GM12878 (cell line): ENCODE data around the gene TMEM47. TPM values are rescaled to one million over a fixed set of nuclear protein-coding genes. Genes with fewer than 3 reads are reported as not detected.

Experiments
- ATAC-seq: fragments of 200-7000 bp; cut with Tn5 transposase; 3 replicates; pipeline ENCODE4 v1.9.1; 2020; ENCODE audit warnings: mild to moderate bottlenecking, moderate library complexity
- BruUV-seq: library from RNA; stranded (reverse); fragments of 400-500 nt; replicated peaks from 2 replicates; lab custom pipeline; 2021; lab: Mats Ljungman, UMichigan
- CTCF ChIA-PET: fragments of 300-600 bp; sonication (Branson Sonifier 250); formaldehyde crosslinking; extraction: SDS; loops from one replicate; lab custom pipeline; 2021; ENCODE audit warnings: inconsistent platforms; lab: Yijun Ruan, JAX
- POLR2A ChIA-PET: fragments of 350-600 bp; formaldehyde crosslinking; extraction: SDS; loops from one replicate; lab custom pipeline; 2021; ENCODE audit warnings: inconsistent platforms; lab: Charles Lee
- RAD21 ChIA-PET: fragments of 300-600 bp; sonication (Branson Sonifier 250); formaldehyde crosslinking; loops from one replicate; lab custom pipeline; 2023; ENCODE audit warnings: antibody characterized with exemption; ENCODE audit not compliant: unreplicated experiment; lab: Charles Lee
- SMC1A ChIA-PET: fragments of 300-600 bp; sonication (Branson Sonifier 250); formaldehyde crosslinking; loops from one replicate; lab custom pipeline; 2023; ENCODE audit not compliant: unreplicated experiment, uncharacterized antibody; lab: Charles Lee
- DNase-seq: peaks from one replicate; pipeline ENCODE4 v3.0.0-alpha.2; 2011; ENCODE audit warnings: low read depth, low spot score
- FAIRE-seq: peaks from 3 replicates; lab custom pipeline; 2011; peaks lifted over from hg19 to GRCh38; lab: Jason Lieb, UNC
- H2AFZ ChIP-seq: 2 replicates; pipeline ENCODE4 v1.6.0; 2011; ENCODE audit warnings: low read depth, low read length, control low read depth; ENCODE audit not compliant: control insufficient read depth
- H3K27ac ChIP-seq: 2 replicates; pipeline ENCODE4 v1.5.1; 2011; ENCODE audit warnings: control low read depth; ENCODE audit not compliant: control insufficient read depth, insufficient read depth
- H3K27me3 ChIP-seq, 2 experiments: replicated peaks in 1 of 2; 2 replicates each; pipeline versions ENCODE4 v1.6.0 to v1.6.1; 2011; ENCODE audit warnings: low read length in 1 of 2; ENCODE audit not compliant: control insufficient read depth in 2 of 2, insufficient read depth in 2 of 2
- H3K36me3 ChIP-seq, 2 experiments: 2 replicates each; pipeline ENCODE4 v1.5.1; 2011; ENCODE audit warnings: low read length in 1 of 2; ENCODE audit not compliant: control insufficient read depth in 2 of 2, insufficient read depth in 2 of 2
- H3K4me1 ChIP-seq: 2 replicates; pipeline ENCODE4 v1.6.1; 2011; ENCODE audit warnings: mild to moderate bottlenecking, low read length, moderate library complexity, mixed read lengths; ENCODE audit not compliant: control insufficient read depth, insufficient read depth
- H3K4me2 ChIP-seq: 2 replicates; pipeline ENCODE4 v1.6.0; 2011; ENCODE audit warnings: control low read depth; ENCODE audit not compliant: control insufficient read depth, insufficient read depth
- H3K4me3 ChIP-seq: fragments of 200-600 bp; sonication (generic); 2 replicates; pipeline ENCODE4 v1.5.1; 2016
- H3K79me2 ChIP-seq: 2 replicates; pipeline ENCODE4 v1.6.0; 2011; ENCODE audit warnings: low read length; ENCODE audit not compliant: control insufficient read depth, insufficient read depth
- H3K9ac ChIP-seq: 2 replicates; pipeline ENCODE4 v1.8.0; 2011; ENCODE audit warnings: low read length, control low read depth, mixed read lengths; ENCODE audit not compliant: control insufficient read depth, insufficient read depth
- H3K9me3 ChIP-seq: replicated peaks from 3 replicates; pipeline ENCODE4 v1.5.1; 2011; ENCODE audit warnings: mild to moderate bottlenecking, low read length; ENCODE audit not compliant: control insufficient read depth, insufficient read depth
- H4K20me1 ChIP-seq: 2 replicates; pipeline ENCODE4 v1.6.0; 2011; ENCODE audit not compliant: control insufficient read depth, insufficient read depth
- CREM ChIP-seq: IDR thresholded peaks from 2 replicates; pipeline ENCODE4 v1.6.1; 2014; ENCODE audit warnings: antibody characterized with exemption, low read depth
- EED ChIP-seq: sonication (generic); IDR thresholded peaks from 2 replicates; pipeline ENCODE4 v1.6.1; 2016; ENCODE audit warnings: antibody characterized with exemption, low read depth
- MTA2 ChIP-seq: fragments of 450-650 bp; IDR thresholded peaks from 2 replicates; pipeline ENCODE4 v1.6.1; 2016; ENCODE audit warnings: low read depth, mild to moderate bottlenecking, moderate library complexity
- POLR2AphosphoS2 ChIP-seq: IDR thresholded peaks from 2 replicates; pipeline ENCODE4 v1.6.1; 2011; ENCODE audit warnings: low read depth, mild to moderate bottlenecking, low read length, improper control_type of control experiment, moderate library complexity
- RB1 ChIP-seq: fragments of 450-650 bp; formaldehyde crosslinking; IDR thresholded peaks from 2 replicates; pipeline ENCODE4 v1.6.1; 2017; ENCODE audit warnings: mild to moderate bottlenecking, borderline replicate concordance
- SMC3 ChIP-seq: IDR thresholded peaks from 2 replicates; pipeline ENCODE4 v1.6.1; 2011; ENCODE audit warnings: low read length, improper control_type of control experiment, borderline replicate concordance
- SREBF2 ChIP-seq: IDR thresholded peaks from 2 replicates; pipeline ENCODE4 v1.6.1; 2012; ENCODE audit warnings: mild to moderate bottlenecking, low read length
- ZNF207 ChIP-seq: fragments of 450-650 bp; IDR thresholded peaks from 2 replicates; pipeline ENCODE4 v1.6.1; 2014; ENCODE audit warnings: antibody characterized with exemption, mild to moderate bottlenecking, borderline replicate concordance
- ZNF384 ChIP-seq: IDR thresholded peaks from 2 replicates; pipeline ENCODE4 v1.6.1; 2012; ENCODE audit warnings: low read depth, mild to moderate bottlenecking, low read length, improper control_type of control experiment, borderline replicate concordance
- ZNF622 ChIP-seq: fragments of 450-650 bp; IDR thresholded peaks from 2 replicates; pipeline ENCODE4 v1.6.1; 2017; ENCODE audit warnings: mild to moderate bottlenecking, inconsistent platforms
- ZZZ3 ChIP-seq: IDR thresholded peaks from 2 replicates; pipeline ENCODE4 v1.6.1; 2011; ENCODE audit warnings: low read depth; ENCODE audit not compliant: control insufficient read depth, insufficient read length
- WGBS: methylation state at CpG from one replicate; pipeline ENCODE4 v1.1.6; 2016; ENCODE audit warnings: low lambda C conversion rate; ENCODE audit not compliant: insufficient replicate concordance, insufficient coverage; ENCODE audit errors: missing lambda C conversion rate; 5-methylcytosine and 5-hydroxymethylcytosine counted together
- in situ Hi-C: fragments of 300-500 bp; cut with MboI; formaldehyde crosslinking; loops from 9 replicates; pipeline ENCODE4 v1.14.3; 2018; ENCODE audit warnings: mixed read lengths
- intact Hi-C: fragments of 100-400 bp; cut with micrococcal nuclease; formaldehyde crosslinking; loops from one replicate; pipeline ENCODE4 v1.14.2; 2022; ENCODE audit not compliant: unreplicated experiment
- polyA plus RNA-seq, 11 experiments: library from polyadenylated mRNA; depleted of rRNA in 4 of 11; unstranded in 6 of 11; stranded (reverse) in 5 of 11; fragments of >200 nt; fragmentation: Nextera tagmentation in 4 of 11; fragmentation: Illumina TruSeq in 1 of 11; extraction: Ambion mirVana in 4 of 11; extraction: Trizol in 1 of 11; gene quantifications; 1 replicate in 1 of 11; 2 replicates in 10 of 11; pipeline versions ENCODE4 v1.2.1 to v1.2.3, GENCODE V29; 2011 to 2016; ENCODE audit warnings: inconsistent platforms in 2 of 11, missing spikeins in 2 of 11, low read depth in 1 of 11
- total RNA-seq, 4 experiments: library from RNA; depleted of rRNA in 3 of 4; stranded (reverse); fragments of >200 nt in 3 of 4; fragmentation: Illumina TruSeq in 1 of 4; extraction: Trizol in 1 of 4; gene quantifications; 2 replicates each; pipeline versions ENCODE4 v1.2.1 to v1.2.3, GENCODE V29; 2013 to 2021
- TF ChIP-seq, protein P1 (sequence below): IDR thresholded peaks from 2 replicates; pipeline ENCODE4 v1.6.1; 2012; ENCODE audit warnings: low read depth, low read length, improper control_type of control experiment
- TF ChIP-seq, protein P2 (sequence below): IDR thresholded peaks from 2 replicates; pipeline ENCODE4 v1.6.1; 2011; ENCODE audit warnings: borderline replicate concordance, low read depth, mild to moderate bottlenecking, moderate library complexity, mixed read lengths, low read length; ENCODE audit not compliant: insufficient read depth; ENCODE audit errors: extremely low read length
- TF ChIP-seq, protein P3 (sequence below), 3 experiments: IDR thresholded peaks in 2 of 3; conservative IDR thresholded peaks in 1 of 3; 2 replicates each; pipeline ENCODE4 v1.5.1; 2011; ENCODE audit warnings: low read depth in 3 of 3, low read length in 3 of 3, mild to moderate bottlenecking in 3 of 3, control low read depth in 2 of 3, moderate library complexity in 2 of 3, inconsistent platforms in 1 of 3, mixed read lengths in 1 of 3; ENCODE audit not compliant: control insufficient read depth in 2 of 3, insufficient read depth in 1 of 3; ENCODE audit errors: extremely low read depth in 1 of 3
- TF ChIP-seq, protein P4 (sequence below): fragments of 450-650 bp; IDR thresholded peaks from 2 replicates; pipeline ENCODE4 v1.6.1; 2016; ENCODE audit warnings: mild to moderate bottlenecking

The TMEM47 gene
- total and polyA plus RNA-seq, 10 of the 15 experiments (the other 5 are each of a cell fraction or from before 2014, with no cell fraction given) = 0.04 to 0.10 (median 0.09) TPM; not detected in 7

GRCh38 chrX:34657726-34658070 is 613 bp upstream of the TMEM47 start (continued):
- TF ChIP-seq, protein P1, sequence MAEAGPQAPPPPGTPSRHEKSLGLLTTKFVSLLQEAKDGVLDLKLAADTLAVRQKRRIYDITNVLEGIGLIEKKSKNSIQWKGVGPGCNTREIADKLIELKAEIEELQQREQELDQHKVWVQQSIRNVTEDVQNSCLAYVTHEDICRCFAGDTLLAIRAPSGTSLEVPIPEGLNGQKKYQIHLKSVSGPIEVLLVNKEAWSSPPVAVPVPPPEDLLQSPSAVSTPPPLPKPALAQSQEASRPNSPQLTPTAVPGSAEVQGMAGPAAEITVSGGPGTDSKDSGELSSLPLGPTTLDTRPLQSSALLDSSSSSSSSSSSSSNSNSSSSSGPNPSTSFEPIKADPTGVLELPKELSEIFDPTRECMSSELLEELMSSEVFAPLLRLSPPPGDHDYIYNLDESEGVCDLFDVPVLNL = no peak
- no peak for TF ChIP-seq ZNF622
- TF ChIP-seq, all 136 proteins: peak for 0

- no peaks in the 10 kb centered on the region; a peak in 1 of 4 replicates for H3K27me3 ChIP-seq
- no peak overlapping the region for H3K4me2 ChIP-seq
- DNase-seq (no peak), ATAC-seq (no peak), FAIRE-seq (no peak)
- no peak overlapping the region for H3K27ac ChIP-seq
- no peaks in the 10 kb centered on the region for H3K9me3 ChIP-seq
- no peaks in the 10 kb centered on the region for H3K4me1 ChIP-seq
- ChIA-PET RAD21 (no interaction called here), POLR2A (no interaction called here), SMC1A (no interaction called here), CTCF (no interaction called here)
- WGBS = 53% methylated on average over 9 of the region's 27 CpGs
- in situ Hi-C loops = no loop called here
- H2AFZ ChIP-seq = no peak overlapping the region
- no TSS peak for BruUV-seq
- TF ChIP-seq ZNF207 (no peak), RB1 (no peak), SMC3 (no peak), SREBF2 (no peak), ZZZ3 (no peak), MTA2 (no peak), EED (no peak), ZNF384 (no peak), CREM (no peak), POLR2AphosphoS2 (no peak)
- TF ChIP-seq, protein P2, sequence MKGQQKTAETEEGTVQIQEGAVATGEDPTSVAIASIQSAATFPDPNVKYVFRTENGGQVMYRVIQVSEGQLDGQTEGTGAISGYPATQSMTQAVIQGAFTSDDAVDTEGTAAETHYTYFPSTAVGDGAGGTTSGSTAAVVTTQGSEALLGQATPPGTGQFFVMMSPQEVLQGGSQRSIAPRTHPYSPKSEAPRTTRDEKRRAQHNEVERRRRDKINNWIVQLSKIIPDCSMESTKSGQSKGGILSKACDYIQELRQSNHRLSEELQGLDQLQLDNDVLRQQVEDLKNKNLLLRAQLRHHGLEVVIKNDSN = no peak
- TF ChIP-seq, protein P3, sequence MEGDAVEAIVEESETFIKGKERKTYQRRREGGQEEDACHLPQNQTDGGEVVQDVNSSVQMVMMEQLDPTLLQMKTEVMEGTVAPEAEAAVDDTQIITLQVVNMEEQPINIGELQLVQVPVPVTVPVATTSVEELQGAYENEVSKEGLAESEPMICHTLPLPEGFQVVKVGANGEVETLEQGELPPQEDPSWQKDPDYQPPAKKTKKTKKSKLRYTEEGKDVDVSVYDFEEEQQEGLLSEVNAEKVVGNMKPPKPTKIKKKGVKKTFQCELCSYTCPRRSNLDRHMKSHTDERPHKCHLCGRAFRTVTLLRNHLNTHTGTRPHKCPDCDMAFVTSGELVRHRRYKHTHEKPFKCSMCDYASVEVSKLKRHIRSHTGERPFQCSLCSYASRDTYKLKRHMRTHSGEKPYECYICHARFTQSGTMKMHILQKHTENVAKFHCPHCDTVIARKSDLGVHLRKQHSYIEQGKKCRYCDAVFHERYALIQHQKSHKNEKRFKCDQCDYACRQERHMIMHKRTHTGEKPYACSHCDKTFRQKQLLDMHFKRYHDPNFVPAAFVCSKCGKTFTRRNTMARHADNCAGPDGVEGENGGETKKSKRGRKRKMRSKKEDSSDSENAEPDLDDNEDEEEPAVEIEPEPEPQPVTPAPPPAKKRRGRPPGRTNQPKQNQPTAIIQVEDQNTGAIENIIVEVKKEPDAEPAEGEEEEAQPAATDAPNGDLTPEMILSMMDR (IDR thresholded peaks at IDR 0.05 in 2 of 3, conservative IDR thresholded peaks at IDR 0.05 in 1 of 3; ENCODE audit: control insufficient read depth in 2 of 3, extremely low read depth in 1 of 3, insufficient read depth in 1 of 3, low read depth in 3 of 3, low read length in 3 of 3) = no peak
- TF ChIP-seq, protein P4, sequence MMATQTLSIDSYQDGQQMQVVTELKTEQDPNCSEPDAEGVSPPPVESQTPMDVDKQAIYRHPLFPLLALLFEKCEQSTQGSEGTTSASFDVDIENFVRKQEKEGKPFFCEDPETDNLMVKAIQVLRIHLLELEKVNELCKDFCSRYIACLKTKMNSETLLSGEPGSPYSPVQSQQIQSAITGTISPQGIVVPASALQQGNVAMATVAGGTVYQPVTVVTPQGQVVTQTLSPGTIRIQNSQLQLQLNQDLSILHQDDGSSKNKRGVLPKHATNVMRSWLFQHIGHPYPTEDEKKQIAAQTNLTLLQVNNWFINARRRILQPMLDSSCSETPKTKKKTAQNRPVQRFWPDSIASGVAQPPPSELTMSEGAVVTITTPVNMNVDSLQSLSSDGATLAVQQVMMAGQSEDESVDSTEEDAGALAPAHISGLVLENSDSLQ = no peak
- intact Hi-C loops = no loop called here
- no peak overlapping the region for H3K9ac ChIP-seq
- H4K20me1 ChIP-seq = no peaks in the 10 kb centered on the region; the same call in 1 of the 2 replicates
- H3K4me3 ChIP-seq = no peak overlapping the region
- no peaks in the 10 kb centered on the region for H3K79me2 ChIP-seq
- H3K36me3 ChIP-seq = no peaks in the 10 kb centered on the region
Measured at GRCh38 chrX:34656467-34656841, 631 bp downstream of the TMEM47 start.
